GM13977 (cell line): ENCODE results near the gene SORL1-AS1.
A peak's percentile ranks its signal among the peaks of the same experiment; 100 is the strongest.
"Not testable (repeated sequence)": the region's sequence is repeated elsewhere in the genome, so short reads cannot be mapped to it uniquely, and the experiment has no call there.

Experiments
- DNase-seq: peaks from one replicate; pipeline ENCODE4 v3.0.0; 2012; ENCODE audit warnings: low spot score
- in situ Hi-C: fragments of 300-500 bp; cut with MboI; formaldehyde crosslinking; loops from one replicate; pipeline ENCODE4 v1.12.0; 2022; ENCODE audit warnings: low sequenced_read_pairs, low pct_unique_long_range_greater_than_20kb, mixed read lengths, inconsistent platforms; ENCODE audit not compliant: unreplicated experiment
- TF ChIP-seq, protein P1 (sequence below): IDR thresholded peaks from 2 replicates; pipeline ENCODE4 v1.5.1; 2012; ENCODE audit warnings: mild to moderate bottlenecking, control low read depth; ENCODE audit not compliant: insufficient read depth; ENCODE audit errors: extremely low read depth, missing control alignments

SORL1-AS1 gene

GRCh38 chr11:121482231-121483129, 29.7 kb upstream of the SORL1-AS1 start:
- DNase-seq = peak; percentile 45
- in situ Hi-C loops = no loop called here

GRCh38 chr11:121481484-121482230, 28.9 kb upstream of the SORL1-AS1 start:
- DNase-seq = peak; percentile 59
- in situ Hi-C loops = not testable (repeated sequence)

More at GRCh38 chr11:121482231-121483129, 29.7 kb upstream of the SORL1-AS1 start:
- TF ChIP-seq, protein P1, sequence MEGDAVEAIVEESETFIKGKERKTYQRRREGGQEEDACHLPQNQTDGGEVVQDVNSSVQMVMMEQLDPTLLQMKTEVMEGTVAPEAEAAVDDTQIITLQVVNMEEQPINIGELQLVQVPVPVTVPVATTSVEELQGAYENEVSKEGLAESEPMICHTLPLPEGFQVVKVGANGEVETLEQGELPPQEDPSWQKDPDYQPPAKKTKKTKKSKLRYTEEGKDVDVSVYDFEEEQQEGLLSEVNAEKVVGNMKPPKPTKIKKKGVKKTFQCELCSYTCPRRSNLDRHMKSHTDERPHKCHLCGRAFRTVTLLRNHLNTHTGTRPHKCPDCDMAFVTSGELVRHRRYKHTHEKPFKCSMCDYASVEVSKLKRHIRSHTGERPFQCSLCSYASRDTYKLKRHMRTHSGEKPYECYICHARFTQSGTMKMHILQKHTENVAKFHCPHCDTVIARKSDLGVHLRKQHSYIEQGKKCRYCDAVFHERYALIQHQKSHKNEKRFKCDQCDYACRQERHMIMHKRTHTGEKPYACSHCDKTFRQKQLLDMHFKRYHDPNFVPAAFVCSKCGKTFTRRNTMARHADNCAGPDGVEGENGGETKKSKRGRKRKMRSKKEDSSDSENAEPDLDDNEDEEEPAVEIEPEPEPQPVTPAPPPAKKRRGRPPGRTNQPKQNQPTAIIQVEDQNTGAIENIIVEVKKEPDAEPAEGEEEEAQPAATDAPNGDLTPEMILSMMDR = no peak

- in situ Hi-C loops = no loop called here
- DNase-seq = no peak
- TF ChIP-seq, protein P1 = no peak
These were observed 27.0 kb upstream of the SORL1-AS1 start for GRCh38 chr11:121479698-121480238.

DNA sequence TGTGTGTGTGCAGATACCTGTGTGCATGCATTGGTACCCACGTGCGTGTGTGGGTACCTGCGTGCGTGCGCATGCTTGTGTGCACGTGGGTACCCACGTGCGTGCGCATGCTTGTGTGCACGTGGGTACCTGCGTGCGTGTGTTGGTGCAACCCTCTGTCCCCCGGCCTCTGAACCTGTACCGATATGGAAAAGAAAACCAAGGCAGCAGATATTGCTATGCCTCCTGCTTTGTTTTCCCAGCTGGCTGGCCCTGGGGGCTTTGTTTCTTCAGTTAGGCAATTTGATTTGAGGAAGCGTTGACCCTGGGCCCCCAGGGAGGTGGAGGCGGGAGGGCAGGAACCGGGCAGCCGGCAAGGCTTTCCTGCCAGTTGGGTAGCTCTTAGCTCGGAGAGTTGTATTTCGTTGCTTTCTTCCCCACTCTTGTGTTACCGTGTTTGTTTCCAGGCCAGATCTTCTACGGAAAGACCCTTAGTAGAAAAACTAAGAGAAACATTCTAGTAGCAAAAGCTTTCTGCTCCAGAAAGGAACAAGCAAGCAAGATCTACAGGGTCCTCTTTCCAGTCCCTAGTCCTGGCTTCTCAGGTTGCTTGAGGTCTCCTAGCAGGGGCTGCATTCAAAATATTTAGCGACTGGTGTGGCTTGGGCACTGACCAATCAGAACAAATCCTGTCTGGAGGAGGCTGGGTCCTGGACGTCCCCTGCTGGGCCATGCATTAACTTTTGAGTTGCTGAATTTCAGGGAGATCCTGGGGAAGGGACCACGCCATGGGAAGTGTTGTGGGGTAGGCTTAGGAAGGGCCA, 26.3 kb upstream of the SORL1-AS1 start:
- TF ChIP-seq, protein P1 = no peak
- no peak for DNase-seq

DNA sequence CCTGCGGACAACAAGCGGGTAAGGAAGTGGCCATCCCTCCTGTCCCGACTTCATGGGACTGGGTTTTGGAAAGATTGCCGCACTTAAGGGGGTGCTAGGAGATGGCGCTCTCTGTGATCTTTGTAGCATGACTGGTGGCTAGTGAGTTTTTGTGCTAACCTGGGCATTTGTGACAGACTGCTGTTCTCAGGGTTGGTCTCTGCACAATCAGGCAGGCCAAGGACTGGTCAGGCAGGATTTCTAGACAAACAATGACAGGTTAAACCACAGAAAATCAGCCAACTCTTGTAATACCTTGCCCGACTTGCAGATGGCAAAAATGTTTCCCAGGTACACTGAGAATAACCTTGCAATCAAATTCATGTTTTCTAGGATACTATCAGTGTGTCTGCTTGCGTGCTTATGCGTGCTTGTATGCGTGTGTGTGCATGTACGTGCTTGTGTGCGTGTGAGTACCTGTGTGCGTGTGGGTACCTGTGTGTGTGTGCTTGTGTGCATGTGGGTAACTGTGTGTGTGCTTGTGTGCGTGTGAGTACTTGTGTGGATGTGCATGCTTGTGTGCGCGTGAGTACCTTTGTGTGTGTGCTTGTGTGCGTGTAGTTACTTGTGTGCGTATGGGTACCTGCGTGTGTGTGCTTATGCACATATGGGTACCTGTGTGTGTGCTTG, 25.6 kb upstream of the SORL1-AS1 start:
- TF ChIP-seq, protein P1 = no peak
- DNase-seq = no peak
- in situ Hi-C loops = no loop called here

More for the DNA sequence above, 26.3 kb upstream of the SORL1-AS1 start:
- in situ Hi-C loops = no loop called here

- DNase-seq = no peak
- TF ChIP-seq, protein P1 = no peak
- in situ Hi-C loops = no loop called here
These were observed 23.7 kb upstream of the SORL1-AS1 start for GRCh38 chr11:121476379-121477032.
